NCI-H2029 treated with DMSO at 0.1 percent for 48 hours (cell line): ENCODE results near the gene ABL1.

ENCODE experiments used
- DNase-seq: peaks from one replicate; lab custom pipeline; 2025; lab: John Stamatoyannopoulos, UW

ABL1 gene

GRCh38 chr9:130890870-130891687, 56.0 kb downstream of the ABL1 start:
- DNase-seq, result no peak

GRCh38 chr9:130891688-130892476, 56.8 kb downstream of the ABL1 start:
- no peak for DNase-seq

GRCh38 chr9:130892477-130893304, 57.6 kb downstream of the ABL1 start:
- no peak for DNase-seq

- DNase-seq, result no peak
Observed at GRCh38 chr9:130893341-130894101, 58.5 kb downstream of the ABL1 start.

GRCh38 chr9:130894546-130894945, 59.5 kb downstream of the ABL1 start:
- DNase-seq, result no peak

GRCh38 chr9:130895038-130895437, 60.0 kb downstream of the ABL1 start:
- no peak for DNase-seq

- no peak for DNase-seq
Observed at GRCh38 chr9:130895481-130896232, 60.6 kb downstream of the ABL1 start.

- DNase-seq, result no peak
Observed at GRCh38 chr9:130896233-130897014, 61.4 kb downstream of the ABL1 start, which contains the start of gene QRFP. Gene QRFP (minus strand): TSS chr9:130896812. CDS start chr9:130893838, 2,974 bp downstream.

- no peak for DNase-seq
Observed at GRCh38 chr9:130897105-130897751, 62.2 kb downstream of the ABL1 start.

GRCh38 chr9:130897848-130898551, 62.9 kb downstream of the ABL1 start:
- no peak for DNase-seq

GRCh38 chr9:130898552-130898852, 63.4 kb downstream of the ABL1 start:
- DNase-seq, result no peak

- no peak for DNase-seq
Observed at GRCh38 chr9:130899051-130899748, 64.1 kb downstream of the ABL1 start.

GRCh38 chr9:130900701-130901497, 65.8 kb downstream of the ABL1 start:
- DNase-seq, result no peak

GRCh38 chr9:130901498-130902203, 66.6 kb downstream of the ABL1 start:
- no peak for DNase-seq

GRCh38 chr9:130902204-130903185, 67.4 kb downstream of the ABL1 start:
- DNase-seq, result no peak
